ENCODE results near the gene NHS.

Gene NHS

GRCh38 chrX:17747692-17748091, 372.7 kb downstream of the NHS start:
- Histone ChIP-seq H2AFZ (ENCODE audit: low read length) (no peak overlapping the region), H3K4me2 (ENCODE audit: low read length) (no peak overlapping the region), H3K36me3 (ENCODE audit: insufficient read depth, low read length) (no peaks in the 10 kb centered on the region), H3K9me3 (ENCODE audit: low read length) (no peaks in the 10 kb centered on the region), H3K27me3 (ENCODE audit: insufficient read depth, low read length) (no peaks in the 10 kb centered on the region), H3K4me3 (ENCODE audit: low read depth, low read length, poor library complexity, severe bottlenecking) (no peak overlapping the region), H3K9ac (ENCODE audit: low read length) (no peak overlapping the region), H4K20me1 (ENCODE audit: insufficient read depth, low read length) (no peaks in the 10 kb centered on the region), H3K4me1 (ENCODE audit: insufficient read depth, low read length, severe bottlenecking) (no peaks in the 10 kb centered on the region), H3K9me2 (ENCODE audit: low read depth, low read length) (no peaks in the 10 kb centered on the region), H3F3A (ENCODE audit: insufficient read depth, low read length) (no peaks in the 10 kb centered on the region), H3K79me2 (ENCODE audit: insufficient read depth, low read length) (no peaks in the 10 kb centered on the region), H3K27ac (ENCODE audit: low read depth, low read length, poor library complexity, severe bottlenecking) (no peak overlapping the region)
- TF ChIP-seq EZH2 (IDR thresholded peaks at IDR 0.05; ENCODE audit: borderline replicate concordance, low read length), result no peak
- TF ChIP-seq, protein P1, sequence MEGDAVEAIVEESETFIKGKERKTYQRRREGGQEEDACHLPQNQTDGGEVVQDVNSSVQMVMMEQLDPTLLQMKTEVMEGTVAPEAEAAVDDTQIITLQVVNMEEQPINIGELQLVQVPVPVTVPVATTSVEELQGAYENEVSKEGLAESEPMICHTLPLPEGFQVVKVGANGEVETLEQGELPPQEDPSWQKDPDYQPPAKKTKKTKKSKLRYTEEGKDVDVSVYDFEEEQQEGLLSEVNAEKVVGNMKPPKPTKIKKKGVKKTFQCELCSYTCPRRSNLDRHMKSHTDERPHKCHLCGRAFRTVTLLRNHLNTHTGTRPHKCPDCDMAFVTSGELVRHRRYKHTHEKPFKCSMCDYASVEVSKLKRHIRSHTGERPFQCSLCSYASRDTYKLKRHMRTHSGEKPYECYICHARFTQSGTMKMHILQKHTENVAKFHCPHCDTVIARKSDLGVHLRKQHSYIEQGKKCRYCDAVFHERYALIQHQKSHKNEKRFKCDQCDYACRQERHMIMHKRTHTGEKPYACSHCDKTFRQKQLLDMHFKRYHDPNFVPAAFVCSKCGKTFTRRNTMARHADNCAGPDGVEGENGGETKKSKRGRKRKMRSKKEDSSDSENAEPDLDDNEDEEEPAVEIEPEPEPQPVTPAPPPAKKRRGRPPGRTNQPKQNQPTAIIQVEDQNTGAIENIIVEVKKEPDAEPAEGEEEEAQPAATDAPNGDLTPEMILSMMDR (IDR thresholded peaks at IDR 0.05; ENCODE audit: low read length), result no peak

GRCh38 chrX:17748684-17749083, 373.7 kb downstream of the NHS start:
- TF ChIP-seq EZH2 (IDR thresholded peaks at IDR 0.05; ENCODE audit: borderline replicate concordance, low read length), result no peak
- TF ChIP-seq, protein P1 (IDR thresholded peaks at IDR 0.05; ENCODE audit: low read length), result no peak
- H3K27ac ChIP-seq (ENCODE audit: low read depth, low read length, poor library complexity, severe bottlenecking), result no peak overlapping the region
- H2AFZ ChIP-seq (ENCODE audit: low read length), result no peak overlapping the region
- no peak overlapping the region for H3K9ac ChIP-seq (ENCODE audit: low read length)
- no peaks in the 10 kb centered on the region for H3K36me3 ChIP-seq (ENCODE audit: insufficient read depth, low read length)
- no peak overlapping the region for H3K4me2 ChIP-seq (ENCODE audit: low read length)
- H3F3A ChIP-seq (ENCODE audit: insufficient read depth, low read length), result no peaks in the 10 kb centered on the region
- H3K4me1 ChIP-seq (ENCODE audit: insufficient read depth, low read length, severe bottlenecking), result no peaks in the 10 kb centered on the region
- no peaks in the 10 kb centered on the region for H3K9me2 ChIP-seq (ENCODE audit: low read depth, low read length)
- H4K20me1 ChIP-seq (ENCODE audit: insufficient read depth, low read length), result no peaks in the 10 kb centered on the region
- no peak overlapping the region for H3K4me3 ChIP-seq (ENCODE audit: low read depth, low read length, poor library complexity, severe bottlenecking)
- no peaks in the 10 kb centered on the region for H3K27me3 ChIP-seq (ENCODE audit: insufficient read depth, low read length)
- H3K9me3 ChIP-seq (ENCODE audit: low read length), result no peaks in the 10 kb centered on the region
- no peaks in the 10 kb centered on the region for H3K79me2 ChIP-seq (ENCODE audit: insufficient read depth, low read length)

DNA sequence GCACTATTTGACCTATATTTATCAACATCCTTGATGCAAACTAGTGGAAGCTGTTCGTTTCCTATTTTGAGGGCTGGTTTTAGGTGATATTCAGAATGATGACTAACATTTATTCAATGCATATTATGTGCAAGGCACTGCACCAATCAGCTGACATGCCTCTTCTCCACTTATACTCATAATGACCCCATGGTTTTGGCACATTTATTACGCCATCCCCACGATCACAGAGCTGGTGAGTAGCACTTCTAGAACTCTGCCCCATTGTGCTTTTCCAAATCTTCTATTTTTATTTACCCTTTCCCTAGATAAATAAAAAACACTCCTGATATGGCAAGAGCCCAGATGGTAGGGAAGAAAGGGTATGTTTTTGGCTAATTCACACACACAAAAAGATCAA, 375.4 kb downstream of the NHS start:
- Histone ChIP-seq H3K27me3 (ENCODE audit: insufficient read depth, low read length) (no peaks in the 10 kb centered on the region), H3K27ac (ENCODE audit: low read depth, low read length, poor library complexity, severe bottlenecking) (no peak overlapping the region), H4K20me1 (ENCODE audit: insufficient read depth, low read length) (no peaks in the 10 kb centered on the region), H2AFZ (ENCODE audit: low read length) (no peak overlapping the region), H3K4me3 (ENCODE audit: low read depth, low read length, poor library complexity, severe bottlenecking) (no peak overlapping the region), H3K9ac (ENCODE audit: low read length) (no peak overlapping the region), H3K9me3 (ENCODE audit: low read length) (no peaks in the 10 kb centered on the region), H3K4me2 (ENCODE audit: low read length) (no peak overlapping the region), H3K4me1 (ENCODE audit: insufficient read depth, low read length, severe bottlenecking) (no peaks in the 10 kb centered on the region), H3F3A (ENCODE audit: insufficient read depth, low read length) (no peaks in the 10 kb centered on the region), H3K79me2 (ENCODE audit: insufficient read depth, low read length) (no peaks in the 10 kb centered on the region), H3K36me3 (ENCODE audit: insufficient read depth, low read length) (no peaks in the 10 kb centered on the region), H3K9me2 (ENCODE audit: low read depth, low read length) (no peaks in the 10 kb centered on the region)
- TF ChIP-seq, protein P1 (IDR thresholded peaks at IDR 0.05; ENCODE audit: low read length), result no peak
- TF ChIP-seq EZH2 (IDR thresholded peaks at IDR 0.05; ENCODE audit: borderline replicate concordance, low read length), result no peak

Measured in OCI-LY1 (cell line).